ENCODE measurements around the gene EFCAB13.

DNA sequence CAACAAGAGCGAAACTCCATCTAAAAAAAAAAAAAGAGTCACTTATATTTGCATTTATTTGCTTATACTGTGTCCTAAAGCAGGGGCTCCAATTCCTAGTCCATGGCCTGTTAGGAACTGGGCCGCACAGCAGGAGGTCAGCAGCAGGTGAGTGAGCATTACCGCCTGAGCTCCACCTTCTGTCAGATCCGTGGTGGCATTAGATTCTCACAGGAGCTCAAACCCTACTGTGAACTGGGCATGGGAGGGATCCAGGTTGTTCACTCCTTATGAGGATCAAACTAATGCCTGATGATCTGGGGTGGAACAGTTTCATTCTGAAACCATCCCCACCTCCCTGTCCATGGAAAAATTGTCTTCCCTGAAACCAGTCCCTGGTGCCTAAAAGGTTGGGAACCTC is 45.2 kb upstream of the EFCAB13 start:
- TF ChIP-seq, protein P1, sequence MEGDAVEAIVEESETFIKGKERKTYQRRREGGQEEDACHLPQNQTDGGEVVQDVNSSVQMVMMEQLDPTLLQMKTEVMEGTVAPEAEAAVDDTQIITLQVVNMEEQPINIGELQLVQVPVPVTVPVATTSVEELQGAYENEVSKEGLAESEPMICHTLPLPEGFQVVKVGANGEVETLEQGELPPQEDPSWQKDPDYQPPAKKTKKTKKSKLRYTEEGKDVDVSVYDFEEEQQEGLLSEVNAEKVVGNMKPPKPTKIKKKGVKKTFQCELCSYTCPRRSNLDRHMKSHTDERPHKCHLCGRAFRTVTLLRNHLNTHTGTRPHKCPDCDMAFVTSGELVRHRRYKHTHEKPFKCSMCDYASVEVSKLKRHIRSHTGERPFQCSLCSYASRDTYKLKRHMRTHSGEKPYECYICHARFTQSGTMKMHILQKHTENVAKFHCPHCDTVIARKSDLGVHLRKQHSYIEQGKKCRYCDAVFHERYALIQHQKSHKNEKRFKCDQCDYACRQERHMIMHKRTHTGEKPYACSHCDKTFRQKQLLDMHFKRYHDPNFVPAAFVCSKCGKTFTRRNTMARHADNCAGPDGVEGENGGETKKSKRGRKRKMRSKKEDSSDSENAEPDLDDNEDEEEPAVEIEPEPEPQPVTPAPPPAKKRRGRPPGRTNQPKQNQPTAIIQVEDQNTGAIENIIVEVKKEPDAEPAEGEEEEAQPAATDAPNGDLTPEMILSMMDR (IDR thresholded peaks at IDR 0.05 in 4 of 5, conservative IDR thresholded peaks at IDR 0.05 in 1 of 5), result no peak
- no peak for TF ChIP-seq POLR2A (IDR thresholded peaks at IDR 0.05)

Measured in gastrocnemius medialis (tissue), 4 donors.